Occipital lobe (tissue), 2 donors: ENCODE measurements around the gene SDK1. TPM values are rescaled to one million over a fixed set of nuclear protein-coding genes. Genes with fewer than 3 reads are reported as not detected.
"Not testable (repeated sequence)": the region's sequence is repeated elsewhere in the genome, so short reads cannot be mapped to it uniquely, and the experiment has no call there.

Source experiments
- DNase-seq: peaks from one replicate; lab custom pipeline; 2025; lab: John Stamatoyannopoulos, UW
- total RNA-seq: library from RNA; depleted of rRNA; stranded (reverse); fragments of >200 nt; gene quantifications from one replicate; pipeline ENCODE4 v1.2.3, GENCODE V29; 2014

SDK1 gene
- total RNA-seq, 1 donor from 2014 or later, result 7.0 TPM

- DNase-seq, result no peak
These were observed 611.2 kb downstream of the SDK1 start for GRCh38 chr7:3912291-3912690.

GRCh38 chr7:3914051-3914775 is 613.2 kb downstream of the SDK1 start:
- DNase-seq, result no peak

GRCh38 chr7:3915337-3915878 is 614.4 kb downstream of the SDK1 start:
- DNase-seq, result no peak

- DNase-seq, result no peak
These were observed 615.1 kb downstream of the SDK1 start for GRCh38 chr7:3916146-3916545.

DNA sequence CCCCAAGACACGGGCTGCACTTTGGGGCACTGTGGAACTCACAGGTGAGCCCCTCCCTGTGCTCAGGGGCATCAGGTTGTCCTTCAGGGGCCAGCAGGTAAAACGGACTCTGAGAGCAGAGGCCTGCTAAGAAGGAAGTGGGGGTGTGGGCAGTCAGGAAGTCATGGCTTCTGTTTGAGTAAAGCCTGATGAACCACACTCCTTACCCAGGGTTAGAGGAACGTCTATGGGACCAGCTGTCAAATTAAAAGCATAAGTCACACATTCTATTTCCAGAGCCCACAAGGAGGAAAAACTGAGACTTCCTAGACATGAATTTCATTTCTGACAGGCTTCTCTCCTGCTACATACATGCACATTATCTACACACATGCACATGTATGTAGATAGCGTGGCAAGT is 616.4 kb downstream of the SDK1 start:
- DNase-seq, result no peak

- no peak for DNase-seq
These were observed 617.5 kb downstream of the SDK1 start for GRCh38 chr7:3918576-3918975.

DNA sequence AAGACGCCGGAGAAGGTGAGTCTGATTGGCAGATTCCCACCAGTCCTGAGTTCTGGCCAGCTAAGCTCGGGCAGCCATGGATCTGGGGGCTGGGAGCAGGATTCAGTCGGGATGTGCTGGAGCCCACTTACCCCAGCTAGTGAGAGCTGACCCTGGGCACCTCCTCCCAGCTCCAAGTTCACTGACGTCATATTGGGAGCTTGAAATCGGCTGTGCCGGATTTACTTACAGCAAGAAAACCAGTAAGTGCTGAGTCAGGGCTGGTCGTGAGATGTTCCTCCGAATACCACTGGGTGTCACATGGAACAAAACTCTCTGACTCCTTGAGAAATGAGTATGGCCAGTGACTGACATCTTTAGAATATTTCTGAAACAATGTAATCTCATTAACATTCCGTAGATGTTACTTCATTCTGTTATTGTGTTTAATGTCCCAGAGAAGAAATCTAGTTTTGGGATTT is 621.2 kb downstream of the SDK1 start:
- no peak for DNase-seq

DNA sequence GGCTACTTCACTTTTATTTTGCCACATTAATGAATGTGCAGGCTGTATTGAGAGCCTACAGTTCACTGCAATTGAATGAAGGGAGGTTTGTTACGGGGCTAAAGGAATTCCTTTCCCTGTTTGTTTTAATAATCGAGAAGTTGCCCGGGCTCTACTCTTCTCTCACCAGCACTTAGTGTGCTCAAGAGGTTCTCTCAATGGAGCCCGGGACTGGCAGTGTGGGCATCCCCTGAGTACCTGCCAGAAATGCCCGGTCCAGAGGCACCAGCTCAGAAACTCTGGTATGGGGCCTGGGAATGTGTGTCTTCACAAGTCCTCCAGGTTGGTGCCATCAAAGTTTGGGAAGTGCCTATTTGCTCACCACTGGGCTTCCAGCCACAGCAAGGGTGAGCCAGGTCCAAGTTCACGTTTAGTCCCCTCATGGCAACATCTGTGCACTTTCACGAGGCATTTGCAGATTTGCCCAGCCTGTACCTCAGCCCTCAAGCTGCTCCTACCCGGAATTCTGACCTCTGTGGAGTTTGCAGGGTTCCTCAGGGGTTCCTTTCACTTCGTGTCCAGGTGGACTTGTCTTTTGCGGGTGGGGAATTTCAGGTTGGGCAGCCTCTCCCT is 622.4 kb downstream of the SDK1 start:
- no peak for DNase-seq

DNA sequence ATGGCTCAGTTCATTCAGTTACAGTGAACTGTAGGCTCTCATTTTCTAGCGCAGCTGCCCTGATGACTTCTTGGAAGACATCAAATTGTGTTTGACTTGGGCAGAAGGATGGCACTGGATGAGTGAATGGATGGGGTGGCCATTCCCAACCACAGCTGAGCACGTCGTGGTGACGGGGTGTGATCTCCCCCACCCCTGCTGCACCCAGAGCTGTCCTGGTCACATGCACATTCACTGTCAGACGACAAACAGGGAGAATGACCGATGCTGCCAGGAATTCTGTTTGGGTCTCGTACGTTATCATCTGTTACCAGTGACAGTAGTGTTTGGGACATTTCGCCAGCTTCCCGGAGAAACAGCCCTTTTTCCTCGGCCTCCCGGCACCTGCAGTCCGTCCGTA is 623.2 kb downstream of the SDK1 start:
- DNase-seq, result no peak

DNA sequence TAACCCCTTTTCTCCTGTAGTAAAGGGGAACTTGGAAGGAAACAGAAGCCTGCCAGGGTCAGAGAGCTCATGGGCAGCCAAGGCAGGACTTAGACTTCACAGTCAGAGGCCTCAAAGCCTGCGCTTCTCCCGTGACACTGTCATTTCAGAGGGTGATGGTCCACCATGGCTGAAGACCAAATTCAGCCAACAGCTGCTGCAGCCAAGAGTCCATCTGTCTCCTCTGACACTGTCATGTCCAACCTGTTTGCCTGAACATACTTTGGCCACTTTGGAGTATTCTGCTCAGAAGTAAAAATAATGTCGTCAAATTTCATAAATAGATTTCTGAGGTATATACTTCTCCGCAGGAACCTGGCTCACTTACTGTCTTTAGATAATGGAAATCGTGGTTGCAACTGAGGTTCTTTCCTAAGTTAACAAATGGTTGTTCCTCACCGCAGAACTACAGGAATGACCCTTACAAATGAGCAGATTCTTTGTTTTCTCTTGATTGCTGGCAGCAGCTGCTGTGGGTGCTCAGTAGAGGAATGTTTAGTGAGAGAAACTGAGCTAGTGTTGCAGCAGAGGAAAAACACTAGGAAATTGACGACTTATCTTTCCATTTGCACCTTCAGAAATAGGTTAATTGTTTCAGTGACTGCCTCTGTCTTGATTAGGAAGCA is 626.5 kb downstream of the SDK1 start:
- DNase-seq, result no peak

DNA sequence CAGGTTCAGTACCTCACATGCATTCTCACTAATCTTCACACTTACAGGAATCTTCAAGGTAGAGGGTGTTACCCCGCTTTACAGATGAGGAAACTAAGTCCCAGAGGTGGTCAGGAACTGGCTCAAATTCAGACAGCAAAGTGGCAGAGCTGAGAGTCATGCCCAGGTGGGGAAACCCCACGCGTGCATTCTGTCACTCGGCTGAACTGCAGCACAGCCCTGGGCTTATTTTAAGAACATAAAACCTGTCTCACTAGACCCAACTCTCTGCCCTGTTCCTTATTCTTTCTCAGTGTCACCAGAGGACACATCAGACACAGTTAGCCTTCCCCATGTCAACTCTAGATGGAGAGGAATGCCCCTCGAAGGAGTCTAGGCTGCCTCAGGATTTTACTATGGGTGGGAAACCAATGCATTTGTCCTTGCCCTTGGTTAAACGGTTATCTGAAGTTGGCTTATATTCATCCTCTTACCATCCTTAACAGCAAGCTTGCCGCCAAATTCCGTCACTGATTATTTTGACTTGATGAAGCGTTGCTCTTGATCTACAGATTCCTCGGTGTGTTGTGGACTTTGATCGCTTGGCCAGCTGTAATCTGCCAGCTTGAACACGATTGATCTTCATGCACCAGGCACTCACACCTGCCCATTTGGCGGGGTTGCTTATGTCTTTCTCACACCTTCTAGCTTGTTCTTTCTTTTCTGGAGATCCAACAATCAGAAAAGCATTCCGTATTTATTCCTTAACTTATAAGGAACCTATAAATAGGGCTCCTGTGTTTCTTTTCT is 627.9 kb downstream of the SDK1 start:
- DNase-seq, result no peak

DNA sequence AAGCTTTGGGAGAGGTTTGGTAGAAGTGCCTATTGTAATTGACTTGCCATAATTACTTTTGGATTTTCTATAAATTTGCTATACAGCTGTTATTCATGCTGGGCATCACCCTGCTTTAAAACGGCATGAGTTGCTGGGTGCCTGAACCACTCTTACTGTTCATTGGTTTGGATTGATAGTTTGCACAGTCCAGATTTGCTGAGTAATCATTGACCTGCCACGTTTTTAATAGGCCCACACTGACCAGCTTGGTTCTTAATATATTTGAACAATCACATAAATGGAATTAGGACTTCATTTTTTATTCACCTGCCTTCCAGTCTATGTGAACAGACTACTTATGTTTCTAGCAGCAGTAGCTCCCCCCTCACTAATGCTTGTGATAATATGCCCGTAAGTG is 630.8 kb downstream of the SDK1 start:
- DNase-seq, result no peak

DNA sequence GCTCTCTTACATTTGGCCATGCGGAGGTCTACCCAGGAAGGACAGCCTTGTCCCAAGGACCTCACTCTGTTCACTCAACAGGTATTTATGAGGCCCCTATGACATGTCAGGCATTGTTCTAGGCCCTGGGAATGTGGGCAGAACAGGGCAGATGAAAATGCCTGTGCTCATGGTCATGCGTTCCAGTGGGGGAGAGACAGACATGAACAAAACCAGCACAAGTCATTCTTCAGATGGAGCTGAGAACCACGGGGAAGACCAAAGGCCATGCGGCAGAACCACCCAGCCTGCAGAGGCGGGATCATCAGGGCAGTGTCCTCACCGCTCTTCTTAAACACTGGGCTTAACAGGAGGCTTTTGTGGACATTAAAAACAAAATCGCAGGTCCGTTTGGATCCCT is 636.1 kb downstream of the SDK1 start:
- no peak for DNase-seq

DNA sequence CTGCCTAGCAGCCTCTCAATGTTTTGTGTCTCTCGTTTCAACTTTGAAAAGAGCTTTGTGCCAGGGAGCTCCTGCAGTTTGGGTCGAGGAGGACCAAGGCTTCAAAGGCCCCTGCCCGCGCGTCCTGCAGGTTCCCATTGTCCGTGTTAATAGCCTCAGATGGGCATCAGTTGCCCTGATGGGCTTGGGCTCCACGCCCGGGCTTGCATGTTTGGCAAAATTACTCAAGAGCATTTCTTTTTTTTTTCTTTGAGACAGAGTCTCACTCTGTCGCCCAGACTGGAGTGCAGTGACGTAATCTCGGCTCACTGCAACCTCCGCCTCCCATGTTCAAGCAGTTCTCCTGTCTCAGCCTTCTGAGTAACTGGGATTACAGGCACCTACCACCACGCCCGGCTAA is 636.6 kb downstream of the SDK1 start:
- no peak for DNase-seq

DNA sequence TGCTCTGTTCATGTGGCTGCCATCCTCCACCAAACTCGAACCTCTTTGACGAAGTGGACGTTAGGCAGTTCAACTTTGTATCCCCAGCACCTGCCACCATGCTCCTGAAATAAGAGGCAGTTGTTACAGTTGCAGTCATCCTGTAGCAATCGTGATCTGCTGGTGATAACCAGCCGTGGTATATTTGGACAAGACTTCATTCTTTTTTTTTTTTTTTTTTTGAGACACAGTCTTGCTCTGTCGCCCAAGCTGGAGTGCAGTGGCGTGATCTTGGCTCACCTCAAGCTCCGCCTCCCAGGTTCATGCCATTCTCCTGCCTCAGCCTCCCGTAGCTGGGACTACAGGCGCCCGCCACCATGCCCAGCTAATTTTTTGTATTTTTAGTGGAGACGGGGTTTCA is 640.7 kb downstream of the SDK1 start:
- not testable (repeated sequence) for DNase-seq

DNA sequence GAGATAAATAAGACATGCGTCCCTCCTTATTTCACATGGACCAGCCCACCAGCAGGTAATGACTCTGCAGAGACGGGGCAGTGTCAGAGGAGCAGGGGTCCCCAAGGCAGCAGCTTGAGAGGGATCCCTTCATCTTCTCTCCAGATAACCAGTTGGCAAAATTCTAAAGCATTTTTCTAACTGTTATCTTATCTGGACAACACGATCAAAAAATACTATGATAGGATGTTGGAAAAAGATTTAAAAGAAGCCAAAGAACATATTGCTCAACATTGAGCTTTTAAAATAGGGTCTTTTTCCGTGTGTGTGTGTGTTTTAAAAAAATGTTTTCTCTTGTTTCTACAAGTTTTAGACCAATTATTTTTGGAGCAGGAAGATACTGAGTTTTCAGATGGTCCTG is 641.2 kb downstream of the SDK1 start:
- DNase-seq, result no peak

- no peak for DNase-seq
These were observed 642.0 kb downstream of the SDK1 start for GRCh38 chr7:3942816-3943745.

- no peak for DNase-seq
These were observed 642.9 kb downstream of the SDK1 start for GRCh38 chr7:3943779-3944520.

GRCh38 chr7:3949242-3949640 is 648.2 kb downstream of the SDK1 start:
- DNase-seq, result no peak

GRCh38 chr7:3950249-3950648 is 649.2 kb downstream of the SDK1 start:
- no peak for DNase-seq
